Measurements from ENCODE around the gene ACTG1.
A peak's percentile ranks its signal among the peaks of the same experiment; 100 is the strongest.
"Not testable (repeated sequence)": the region's sequence is repeated elsewhere in the genome, so short reads cannot be mapped to it uniquely, and the experiment has no call there.

ACTG1 gene

DNA sequence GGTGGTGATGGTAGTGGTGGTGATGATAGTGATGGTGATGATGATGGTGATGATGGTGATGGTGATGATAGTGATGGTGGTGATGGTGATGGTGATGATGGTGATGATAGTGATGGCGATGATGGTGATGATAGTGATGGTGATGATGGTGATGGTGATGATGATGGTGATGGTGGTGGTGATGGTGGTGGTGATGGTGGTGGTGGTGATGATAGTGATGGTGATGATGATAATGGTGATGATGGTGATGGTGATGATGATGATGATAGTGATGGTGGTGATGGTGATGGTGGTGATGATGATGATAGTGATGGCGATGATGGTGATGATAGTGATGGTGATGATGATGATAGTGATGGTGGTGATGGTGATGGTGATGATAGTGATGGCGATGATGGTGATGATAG, 19.4 kb upstream of the ACTG1 start:
- not testable (repeated sequence) for DNase-seq

DNA sequence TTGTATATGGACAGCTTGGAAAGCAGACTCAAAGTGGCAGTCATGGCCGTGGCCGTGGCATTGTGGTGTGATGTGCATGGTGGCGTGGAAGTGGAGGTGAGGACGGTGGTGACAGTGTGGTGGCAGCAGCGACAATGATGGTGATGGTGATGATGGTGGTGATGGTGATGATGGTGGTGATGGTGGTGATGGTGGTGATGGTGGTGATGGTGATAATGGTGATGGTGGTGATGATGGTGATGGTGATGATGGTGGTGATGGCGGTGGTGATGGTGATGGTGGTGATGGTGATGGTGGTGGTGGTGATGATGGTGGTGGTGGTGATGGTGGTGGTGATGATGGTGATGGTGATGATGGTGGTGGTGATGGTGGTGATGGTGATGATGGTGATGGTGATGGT, 18.4 kb upstream of the ACTG1 start:
- DNase-seq = not testable (repeated sequence)

DNA sequence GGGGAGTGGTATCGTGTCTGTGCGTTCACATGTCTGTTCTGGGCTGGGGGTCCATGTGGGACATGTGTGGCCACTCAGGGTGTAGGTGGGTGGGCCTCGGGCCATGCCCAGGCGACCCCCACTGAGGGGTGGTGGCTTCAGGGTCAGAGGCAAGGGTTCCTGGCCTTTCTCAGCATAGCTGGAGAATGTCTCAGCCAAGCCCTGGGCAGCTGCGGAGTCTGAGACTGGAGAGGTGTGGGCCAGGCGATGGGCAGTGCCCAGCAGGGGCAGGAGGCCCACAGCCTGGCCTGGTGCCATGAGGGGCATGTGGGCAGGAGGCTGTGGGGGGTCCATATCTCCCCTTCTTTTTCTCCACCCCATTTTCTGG, 16.8 kb upstream of the ACTG1 start:
- no peak for DNase-seq

DNA sequence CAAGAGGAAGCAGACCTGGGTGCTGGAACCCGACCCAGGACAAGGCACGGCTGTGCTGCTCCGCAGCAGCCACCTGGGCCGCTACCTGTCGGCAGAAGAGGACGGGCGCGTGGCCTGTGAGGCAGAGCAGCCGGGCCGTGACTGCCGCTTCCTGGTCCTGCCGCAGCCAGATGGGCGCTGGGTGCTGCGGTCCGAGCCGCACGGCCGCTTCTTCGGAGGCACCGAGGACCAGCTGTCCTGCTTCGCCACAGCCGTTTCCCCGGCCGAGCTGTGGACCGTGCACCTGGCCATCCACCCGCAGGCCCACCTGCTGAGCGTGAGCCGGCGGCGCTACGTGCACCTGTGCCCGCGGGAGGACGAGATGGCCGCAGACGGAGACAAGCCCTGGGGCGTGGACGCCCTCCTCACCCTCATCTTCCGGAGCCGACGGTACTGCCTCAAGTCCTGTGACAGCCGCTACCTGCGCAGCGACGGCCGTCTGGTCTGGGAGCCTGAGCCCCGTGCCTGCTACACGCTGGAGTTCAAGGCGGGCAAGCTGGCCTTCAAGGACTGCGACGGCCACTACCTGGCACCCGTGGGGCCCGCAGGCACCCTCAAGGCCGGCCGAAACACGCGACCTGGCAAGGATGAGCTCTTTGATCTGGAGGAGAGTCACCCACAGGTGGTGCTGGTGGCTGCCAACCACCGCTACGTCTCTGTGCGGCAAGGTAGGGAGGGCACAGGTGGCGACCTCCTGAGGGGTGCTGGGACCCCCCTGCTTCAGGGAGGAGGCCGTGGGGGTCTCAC, 16.2 kb upstream of the ACTG1 start:
- no peak for DNase-seq

DNA sequence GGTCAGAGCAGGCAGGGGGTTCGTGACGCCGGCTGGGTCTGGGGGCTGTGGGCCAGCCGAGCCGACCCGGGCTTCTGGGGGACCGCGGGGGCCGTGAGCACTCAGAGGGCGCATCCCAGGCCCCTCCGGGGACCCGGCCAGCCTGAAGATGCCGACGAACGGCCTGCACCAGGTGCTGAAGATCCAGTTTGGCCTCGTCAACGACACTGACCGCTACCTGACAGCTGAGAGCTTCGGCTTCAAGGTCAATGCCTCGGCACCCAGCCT, 15.7 kb upstream of the ACTG1 start:
- no peak for DNase-seq

DNA sequence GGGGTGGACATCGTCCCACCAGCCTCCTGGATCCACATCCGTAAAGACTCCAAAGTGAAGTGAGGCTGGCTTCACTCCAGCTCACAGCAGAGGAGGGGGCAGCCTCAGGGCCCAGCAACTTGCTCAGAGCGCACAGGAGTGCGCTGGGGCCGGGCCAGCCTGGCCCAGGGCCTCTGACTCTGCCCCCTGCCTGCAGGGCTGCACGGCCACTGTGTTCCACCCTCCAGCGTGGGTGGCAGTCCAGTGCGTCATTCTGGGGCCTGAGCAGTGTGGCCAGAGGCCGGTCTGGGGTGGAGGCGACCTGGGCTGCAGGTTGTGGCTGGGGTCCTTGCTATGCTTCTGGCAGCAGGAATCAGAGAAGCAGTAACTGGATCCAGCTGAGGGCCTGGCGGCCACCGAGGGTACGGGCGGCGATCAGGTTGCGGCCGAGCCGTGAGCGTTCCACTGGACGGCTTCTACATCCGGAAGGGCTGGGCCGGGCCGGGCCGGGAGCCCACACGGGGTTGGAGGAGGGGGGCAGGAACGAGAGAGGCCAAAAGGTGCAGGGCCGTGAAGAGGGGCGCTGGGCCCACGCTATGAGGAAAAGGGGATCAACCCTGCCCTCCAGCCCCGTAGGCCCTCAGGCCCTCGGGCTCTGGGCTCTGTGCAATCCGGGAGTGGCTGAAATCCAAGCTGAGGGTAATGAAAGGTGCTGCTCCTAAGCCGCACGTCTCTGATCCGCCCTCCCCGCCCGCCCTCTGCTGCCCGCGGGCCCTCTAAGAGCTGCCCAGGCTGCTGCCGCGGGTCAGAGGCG, 15.2 kb upstream of the ACTG1 start, which contains the start of gene FSCN2:
TSS of gene FSCN2 (plus strand) at position 787 of the 793 bp plus-strand sequence. CDS start 155 bp downstream, outside the sequence.
- DNase-seq = no peak

DNA sequence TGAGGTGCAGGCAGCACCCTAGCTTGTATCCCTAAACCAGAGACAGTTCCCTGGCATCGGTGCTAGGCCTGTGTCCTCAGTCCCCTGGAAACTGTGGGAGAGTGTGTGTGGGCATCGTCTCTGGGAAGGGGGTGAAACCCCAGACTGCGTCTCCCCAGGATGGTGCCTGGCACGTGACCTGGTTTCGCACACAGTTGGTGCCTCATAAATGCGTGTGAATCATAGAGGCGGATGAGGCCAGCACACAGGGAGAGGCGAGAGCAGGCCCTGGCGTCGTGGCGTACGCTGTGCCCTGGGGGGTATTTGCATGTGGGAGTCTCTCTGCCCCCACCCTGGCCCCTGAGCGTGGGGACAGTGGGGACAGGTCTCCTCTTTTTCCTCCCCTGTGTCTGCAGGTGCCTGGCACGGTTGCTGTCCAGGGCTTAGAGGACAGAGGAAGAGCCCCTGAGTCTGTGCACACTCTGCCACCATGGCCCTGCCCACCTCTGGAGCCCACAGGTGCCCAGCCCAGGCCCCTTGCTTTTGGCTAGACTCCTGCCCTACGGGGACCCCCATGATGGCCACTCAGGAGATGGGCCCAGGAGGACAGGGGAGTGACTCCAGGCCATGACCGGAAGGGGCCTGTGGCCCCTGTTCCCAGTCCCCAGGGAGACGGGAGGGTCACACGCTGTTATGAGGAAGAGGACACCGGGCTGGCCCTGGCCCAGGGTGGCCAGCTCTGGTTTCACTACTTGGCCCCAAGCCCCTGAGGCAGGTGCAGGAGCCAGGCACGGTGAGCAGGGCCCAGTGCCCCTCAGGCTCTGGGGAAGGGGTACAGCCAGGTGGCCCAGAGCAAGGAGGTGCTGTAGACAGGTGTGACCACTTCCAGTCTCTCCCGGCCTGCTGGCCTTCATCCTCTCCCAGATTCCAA, 14.3 kb upstream of the ACTG1 start:
- DNase-seq = no peak

DNA sequence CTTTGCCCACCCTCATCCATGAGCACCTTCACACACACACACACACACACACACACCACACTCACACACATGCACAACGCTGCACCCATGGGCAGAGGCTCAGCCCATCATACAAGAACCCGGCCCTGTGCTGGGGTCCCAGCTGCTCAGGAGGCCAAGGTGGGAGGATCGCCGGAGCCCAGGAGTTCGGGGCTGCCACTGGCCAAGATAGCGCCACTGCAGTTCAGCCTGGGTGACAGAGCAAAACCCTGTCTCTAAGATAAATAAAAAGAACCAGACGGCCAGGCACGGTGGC, 12.2 kb upstream of the ACTG1 start:
- DNase-seq = no peak

DNA sequence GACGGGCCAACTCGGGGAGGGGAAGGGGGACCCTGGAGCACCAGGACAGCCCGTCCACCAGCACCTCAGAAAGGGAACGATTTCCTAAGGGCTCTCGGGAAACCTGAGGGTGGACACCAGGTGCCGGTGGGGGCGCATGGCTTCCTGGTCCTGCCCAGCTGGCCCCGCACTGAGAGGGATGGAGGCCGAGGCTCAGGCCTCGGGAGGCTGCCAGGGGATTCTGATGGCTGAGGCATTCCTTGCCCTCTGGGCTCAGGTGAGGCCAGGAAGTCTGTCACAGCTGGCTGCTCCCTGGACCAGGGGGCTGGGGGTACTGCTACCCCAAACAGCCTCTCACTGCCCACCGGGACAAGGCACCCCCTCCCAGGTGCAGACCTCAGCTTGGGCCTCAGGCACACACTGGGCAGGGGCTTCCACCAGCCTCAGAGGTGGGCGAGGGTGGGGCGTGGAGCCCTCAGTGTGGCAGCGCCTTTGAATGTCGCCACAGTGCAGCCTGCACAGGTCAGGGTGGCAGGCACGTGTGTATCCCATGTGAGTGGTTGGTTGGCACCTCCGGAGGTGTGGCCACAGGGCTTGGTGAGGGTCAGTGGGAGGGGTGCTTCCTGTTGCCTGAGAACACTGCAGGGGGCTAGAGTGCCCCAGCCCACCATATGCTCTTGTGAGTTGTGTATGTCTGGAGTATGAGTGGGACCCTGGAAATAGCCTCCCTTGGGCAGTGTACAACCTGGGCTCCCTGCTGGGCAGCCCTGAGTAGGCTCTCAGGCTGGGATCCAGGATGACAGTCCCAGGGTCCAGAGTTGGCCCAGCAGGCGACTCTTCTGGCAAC, 11.7 kb upstream of the ACTG1 start:
- DNase-seq = no peak

DNA sequence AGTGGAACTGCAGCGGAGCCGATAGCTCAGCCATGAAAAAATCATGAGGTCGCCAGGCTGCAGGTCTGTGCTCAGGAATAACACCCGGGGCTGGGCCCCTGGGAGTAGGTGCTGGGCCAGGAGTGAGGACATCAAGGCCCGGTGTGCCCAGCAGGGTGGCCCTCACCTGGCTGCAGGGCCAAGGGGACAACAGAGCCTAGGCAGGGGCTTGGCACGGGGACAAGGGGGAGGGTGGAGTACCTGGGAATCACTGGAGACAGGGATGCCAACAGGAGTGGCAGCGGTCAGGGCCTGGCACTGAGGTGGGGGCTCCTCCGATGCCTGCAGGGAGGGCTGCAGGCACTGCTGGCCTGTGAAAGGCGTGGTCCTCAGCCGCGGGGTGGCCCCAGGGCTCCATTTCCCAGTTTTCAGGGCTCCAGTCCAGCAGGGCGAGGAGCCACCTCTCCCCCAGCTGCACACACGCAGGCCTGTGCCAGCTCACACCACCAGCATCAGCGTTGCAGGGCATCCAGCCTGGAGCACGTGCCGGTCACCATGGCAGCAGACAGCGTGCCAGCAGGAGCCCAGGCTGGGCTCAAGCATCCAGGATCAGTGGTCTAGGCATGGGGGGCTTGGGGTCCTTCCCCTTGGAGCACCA, 10.9 kb upstream of the ACTG1 start:
- DNase-seq = peak; percentile 19

DNA sequence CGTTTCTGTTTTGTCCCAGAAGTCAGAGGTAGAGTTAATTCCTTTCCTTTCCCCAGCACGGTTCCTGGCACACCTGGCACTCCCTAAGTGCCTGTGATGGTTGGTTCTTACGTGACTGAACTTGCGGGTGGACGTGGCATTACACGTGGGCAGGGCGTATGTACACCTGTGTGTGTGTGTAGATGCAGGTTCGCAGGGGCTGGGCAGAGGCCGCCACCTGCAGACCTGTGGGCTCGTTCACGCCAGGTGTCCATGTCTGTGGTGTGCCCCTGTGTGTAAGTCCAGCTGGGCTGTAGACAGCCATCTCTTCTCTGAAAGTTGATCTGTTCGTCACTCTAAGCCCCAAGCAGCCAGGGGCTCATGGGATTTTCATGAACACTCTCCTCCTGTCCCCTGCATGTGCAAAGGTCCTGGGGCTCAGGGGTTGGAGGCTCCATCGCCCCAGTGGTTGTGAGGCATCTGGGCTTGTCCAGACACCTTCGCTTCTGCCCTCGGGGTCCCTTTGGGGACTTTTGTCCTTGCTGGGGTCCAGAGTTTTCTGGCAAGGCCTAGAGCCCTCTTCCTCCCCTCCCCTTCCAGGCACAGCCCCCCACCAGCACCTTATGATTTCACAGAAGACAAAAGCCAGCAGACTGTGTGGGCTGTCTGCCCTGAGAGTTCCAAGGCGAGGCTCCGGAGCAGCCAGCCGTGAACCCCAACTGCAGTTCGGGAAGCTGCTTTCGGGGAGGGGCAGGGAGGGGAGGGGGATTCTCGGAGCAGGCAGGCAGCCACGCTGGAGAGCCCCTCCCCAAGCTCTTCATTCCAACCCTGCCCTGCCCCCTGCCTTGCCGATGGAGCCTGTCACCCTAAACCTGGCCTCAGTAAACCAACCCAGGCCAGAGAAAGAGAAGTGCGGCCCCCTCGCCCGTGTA, 10.1 kb upstream of the ACTG1 start:
- DNase-seq = no peak

DNA sequence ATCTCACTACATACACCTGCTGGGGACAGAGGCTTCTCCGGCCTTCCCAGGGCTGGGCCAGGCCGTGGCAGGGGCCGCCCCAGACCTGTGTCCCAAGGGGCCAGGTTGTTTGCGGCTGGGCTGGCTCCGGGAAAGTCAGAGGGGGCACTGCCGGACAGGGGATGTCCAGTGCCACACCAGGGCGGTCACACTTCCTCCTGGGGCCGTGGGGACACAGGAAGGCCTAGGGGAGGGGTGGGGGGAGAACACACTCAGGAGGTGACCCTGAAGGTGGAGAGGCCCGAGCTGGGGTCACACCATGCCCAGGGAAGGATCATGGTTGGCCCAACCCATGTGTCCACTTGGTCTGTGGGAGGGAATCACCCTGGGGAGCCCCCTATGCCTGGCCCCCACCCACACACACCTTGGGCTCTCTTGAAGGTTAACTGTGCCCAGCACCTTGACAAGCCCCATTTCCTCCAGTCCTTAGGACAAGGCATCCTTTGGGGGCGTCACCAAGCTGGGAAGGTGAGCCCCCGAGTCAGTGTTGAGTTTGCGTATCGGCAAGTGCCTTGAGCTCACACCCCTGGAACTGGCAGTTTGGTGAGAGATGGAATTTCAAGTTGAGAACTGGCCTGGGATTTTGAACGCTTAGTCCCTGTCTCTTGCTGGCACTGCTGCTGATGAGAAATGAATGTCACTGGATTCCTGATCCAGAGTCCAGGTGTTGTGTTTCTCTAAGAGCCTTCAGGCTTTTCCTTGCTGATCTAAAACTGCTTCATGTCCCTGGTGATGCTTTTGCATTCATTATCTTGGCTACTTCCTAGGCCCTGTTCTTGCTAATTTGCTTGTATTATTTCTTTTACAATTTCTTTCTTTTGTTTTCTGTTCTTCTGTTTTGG, 7.7 kb upstream of the ACTG1 start:
- no peak for DNase-seq

DNA sequence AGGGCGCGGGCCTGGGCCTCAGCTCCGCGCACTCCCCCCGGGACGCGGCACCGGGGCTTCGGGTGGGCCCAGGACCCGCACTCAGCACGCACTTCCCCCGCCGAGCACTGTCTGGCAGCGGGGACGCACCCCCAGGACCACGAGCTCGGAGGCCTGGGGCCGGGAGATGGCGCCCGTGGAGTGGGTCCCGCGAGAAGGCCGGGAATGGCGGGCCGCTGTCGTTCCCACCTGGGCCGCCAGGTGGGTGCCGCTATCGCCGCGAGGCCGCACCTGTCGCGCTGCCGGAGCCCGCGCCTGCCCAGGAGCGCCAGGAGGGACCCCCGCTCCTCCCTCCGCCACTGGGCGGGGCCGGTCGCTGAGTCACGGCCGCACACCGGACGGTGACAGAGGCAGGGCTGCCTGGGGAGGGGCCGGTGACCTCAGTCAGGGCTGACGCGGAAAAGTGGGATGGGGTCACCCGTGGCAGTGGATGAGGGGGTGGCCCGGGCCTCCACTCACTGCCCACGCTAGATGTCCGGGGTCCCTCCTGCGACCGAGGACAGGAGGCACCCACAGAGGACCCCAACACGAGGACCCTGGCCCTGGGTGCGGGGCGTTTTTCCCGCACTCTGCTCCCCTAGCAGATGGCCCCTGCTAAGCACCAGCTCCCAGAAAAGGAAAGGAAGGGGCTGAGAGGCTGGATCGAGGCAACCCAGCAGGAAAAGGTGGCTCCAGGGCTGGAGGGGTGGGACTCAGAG, 6.9 kb upstream of the ACTG1 start:
- peak; percentile 31 for DNase-seq

DNA sequence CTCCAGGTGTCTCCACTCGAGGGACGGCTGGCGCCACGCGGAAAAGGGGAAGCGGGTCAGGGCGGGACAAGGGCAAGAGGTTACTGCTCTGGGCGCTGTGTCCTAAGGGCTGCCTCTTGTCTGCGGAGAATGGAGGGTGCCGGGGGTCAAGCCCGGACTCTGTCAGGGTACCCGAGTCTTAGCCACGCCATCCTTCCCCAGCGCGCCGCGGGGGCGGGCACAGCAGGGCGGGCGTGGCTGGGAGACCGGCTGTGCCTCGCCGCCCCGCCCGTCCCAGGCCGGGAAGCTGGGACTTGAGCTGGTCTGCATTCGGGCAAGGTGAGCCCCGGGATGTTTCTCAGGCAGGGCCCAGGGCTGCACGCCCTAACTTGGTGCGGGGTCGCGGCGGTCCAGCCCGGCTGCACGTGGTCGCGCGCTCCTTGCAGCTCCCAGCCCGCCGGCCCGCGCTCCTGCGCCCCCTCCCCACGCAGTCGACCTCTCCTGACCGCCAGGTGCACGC, 6.2 kb upstream of the ACTG1 start:
- peak; percentile 29 for DNase-seq

DNA sequence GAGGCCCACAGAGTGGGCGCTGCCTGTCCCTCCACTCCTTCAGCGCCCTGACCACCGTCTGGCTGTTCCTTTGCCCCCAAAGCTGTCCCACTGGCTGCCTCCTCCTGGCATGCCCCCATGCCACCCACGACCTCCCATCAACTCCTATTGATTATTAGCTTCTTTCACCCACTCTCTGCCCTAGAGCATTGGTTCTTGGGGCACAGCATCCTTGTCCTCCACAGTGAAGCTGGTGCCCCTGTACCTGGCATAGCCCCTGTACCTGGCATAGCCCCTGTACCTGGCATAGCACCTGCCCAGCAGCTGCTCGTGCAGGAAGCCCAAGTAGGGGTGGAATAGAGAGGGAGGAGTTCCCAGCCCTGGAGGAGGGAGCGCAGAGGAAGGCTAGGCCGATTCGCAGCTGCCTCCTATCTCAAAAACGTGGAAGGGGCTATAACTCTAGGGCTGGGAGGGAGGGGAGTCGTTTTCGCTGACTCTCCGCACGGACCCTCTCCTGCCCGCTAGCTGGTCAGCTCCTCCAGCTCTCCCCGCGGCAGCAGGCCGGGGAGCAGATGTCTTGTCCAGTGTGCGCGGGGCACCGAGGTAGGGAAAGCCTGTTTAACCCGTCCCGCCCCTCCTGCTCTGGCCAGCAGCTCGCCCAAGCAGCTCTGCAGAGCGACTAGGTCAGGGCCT, 5.7 kb upstream of the ACTG1 start:
- no peak for DNase-seq

DNA sequence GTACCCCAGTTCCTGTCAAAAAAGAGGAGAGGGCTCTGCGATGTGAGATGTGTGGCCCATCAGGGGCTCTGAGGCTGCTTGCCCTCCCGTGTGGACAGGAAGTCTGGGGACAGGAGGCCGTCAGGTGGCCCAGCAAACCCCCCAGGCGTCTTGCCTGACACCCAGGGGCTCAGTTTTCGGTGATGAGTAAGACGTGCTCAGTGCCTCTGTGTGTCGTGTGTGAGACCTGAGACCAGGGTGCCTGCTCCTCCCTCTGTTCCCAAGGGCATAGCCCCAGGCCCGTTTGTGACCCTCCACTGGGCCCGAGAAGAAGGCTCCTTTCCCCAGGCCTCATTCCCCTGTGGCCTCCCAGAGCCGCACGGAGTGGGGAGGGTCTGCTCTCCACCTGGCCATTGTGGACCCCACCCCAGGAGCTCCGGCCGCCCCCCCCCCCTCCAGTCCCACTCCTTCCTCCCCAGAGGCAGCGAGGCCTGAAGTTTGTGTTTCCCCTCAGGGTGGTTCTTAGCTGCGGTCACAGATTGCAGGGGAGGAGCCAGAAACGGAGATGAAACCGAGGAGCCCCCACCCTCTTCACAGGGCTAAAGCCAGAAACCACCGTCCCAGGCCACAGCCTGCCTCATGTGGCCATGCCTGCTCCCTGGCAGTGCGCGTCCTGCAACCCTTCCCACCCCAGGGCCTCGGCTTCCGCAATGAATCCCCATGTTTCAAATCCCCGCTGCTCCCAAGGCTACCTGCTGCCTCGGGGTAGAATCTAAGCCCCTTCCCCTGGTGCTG, 4.9 kb upstream of the ACTG1 start:
- DNase-seq = no peak

DNA sequence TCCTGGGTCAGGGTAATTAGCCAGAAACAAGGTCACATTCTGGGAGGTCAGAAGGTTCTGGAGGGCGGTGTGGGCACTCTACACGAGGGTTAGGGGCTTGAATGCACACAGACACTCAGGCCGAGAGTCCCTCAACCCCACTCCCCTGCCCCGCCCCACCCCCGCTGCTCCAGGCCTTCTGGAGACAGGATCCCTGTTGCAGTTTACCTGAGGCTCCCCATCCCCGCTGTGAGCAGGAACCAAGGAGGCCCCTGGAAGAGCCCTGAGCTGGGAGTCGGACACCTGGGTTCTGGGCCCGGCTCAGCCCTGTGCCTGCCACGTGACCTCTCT, 4.4 kb upstream of the ACTG1 start:
- DNase-seq = no peak

DNA sequence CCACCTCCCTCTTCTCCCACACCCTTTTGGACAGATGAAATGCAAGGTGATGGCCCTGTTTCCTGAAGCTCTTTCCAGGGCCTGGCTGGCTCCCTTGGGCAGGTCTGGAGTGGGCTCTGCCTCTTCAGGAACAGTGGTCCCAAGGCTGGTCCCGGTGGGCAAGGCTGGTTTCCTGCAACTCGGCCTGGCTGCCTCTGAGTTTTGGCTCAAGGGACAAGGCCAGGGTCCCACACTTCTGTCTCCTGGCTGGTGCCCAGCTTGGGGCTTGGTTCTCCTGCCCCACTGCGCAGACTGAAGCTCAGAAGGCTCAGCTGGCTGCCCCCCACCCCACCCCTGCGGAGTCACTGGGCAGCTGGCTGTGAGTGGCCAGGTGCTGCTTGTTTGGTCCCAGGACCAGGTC, 3.8 kb upstream of the ACTG1 start:
- no peak for DNase-seq
